Stomach (tissue), 4 donors: ENCODE measurements around the gene LRRC9.

Experiments
- CTCF ChIP-seq, 7 experiments: fragments of 450-650 bp in 4 of 7; fragments of 200-600 bp in 3 of 7; sonication (generic) in 3 of 7; IDR thresholded peaks; one replicate each; pipeline ENCODE4 v1.5.1; 2016 to 2019; ENCODE audit warnings: antibody characterized with exemption in 7 of 7, control low read depth in 2 of 7, mild to moderate bottlenecking in 1 of 7
- POLR2A ChIP-seq, 4 donors: fragments of 450-650 bp; IDR thresholded peaks; one replicate each; pipeline ENCODE4 v1.6.1; 2016; ENCODE audit warnings: antibody characterized with exemption in 4 of 4, control low read depth in 2 of 4, mild to moderate bottlenecking in 1 of 4, moderate library complexity in 1 of 4
- POLR2AphosphoS5 ChIP-seq, 3 donors: sonication (generic); formaldehyde crosslinking; IDR thresholded peaks; one replicate each; pipeline ENCODE4 v1.6.1; 2016; ENCODE audit warnings: antibody characterized with exemption in 3 of 3

GRCh38 chr14:60106339-60106738 is 186.4 kb downstream of the LRRC9 start:
- TF ChIP-seq CTCF (IDR thresholded peaks at IDR 0.05), result no peak
- TF ChIP-seq POLR2AphosphoS5 (IDR thresholded peaks at IDR 0.05), result no peak
- no peak for TF ChIP-seq POLR2A (IDR thresholded peaks at IDR 0.05)
